GM18505 (cell line): ENCODE data around the gene TMEM80.
"Not testable (repeated sequence)": the region's sequence is repeated elsewhere in the genome, so short reads cannot be mapped to it uniquely, and the experiment has no call there.

Experiments
- ATAC-seq: cut with Tn5 transposase; IDR thresholded peaks from one replicate; pipeline ENCODE4 v1.9.1; 2021; ENCODE audit not compliant: unreplicated experiment
- POLR2A ChIP-seq: IDR thresholded peaks from 4 replicates; pipeline ENCODE4 v1.6.1; 2011; ENCODE audit warnings: borderline replicate concordance; ENCODE audit not compliant: insufficient read depth, insufficient read length; ENCODE audit errors: extremely low read depth

TMEM80 gene

DNA sequence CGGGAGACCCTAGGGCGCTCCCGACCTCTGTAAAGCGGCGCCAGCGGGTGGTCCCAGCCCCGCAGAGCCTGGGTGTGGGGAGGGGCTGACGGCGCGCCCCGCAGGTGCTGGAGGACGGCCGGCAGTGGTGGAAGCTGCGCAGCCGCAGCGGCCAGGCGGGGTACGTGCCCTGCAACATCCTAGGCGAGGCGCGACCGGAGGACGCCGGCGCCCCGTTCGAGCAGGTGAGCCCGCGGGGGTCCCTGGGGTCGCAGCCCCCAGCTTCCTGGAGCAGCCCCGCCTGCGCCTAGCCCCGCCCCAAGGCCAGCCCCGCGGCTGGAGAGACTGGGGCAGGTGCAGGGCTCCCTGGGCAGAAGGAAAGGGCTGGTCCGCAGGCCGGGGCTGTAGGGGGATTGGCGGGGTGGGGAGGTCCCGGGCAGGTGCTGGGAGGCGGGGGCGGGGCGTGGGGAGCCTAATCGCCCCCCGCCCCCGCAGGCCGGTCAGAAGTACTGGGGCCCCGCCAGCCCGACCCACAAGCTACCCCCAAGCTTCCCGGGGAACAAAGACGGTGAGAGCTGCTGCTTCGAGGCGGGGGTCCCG, 30.1 kb downstream of the TMEM80 start:
- no peak for ATAC-seq
- peak; percentile 20 for TF ChIP-seq POLR2A

DNA sequence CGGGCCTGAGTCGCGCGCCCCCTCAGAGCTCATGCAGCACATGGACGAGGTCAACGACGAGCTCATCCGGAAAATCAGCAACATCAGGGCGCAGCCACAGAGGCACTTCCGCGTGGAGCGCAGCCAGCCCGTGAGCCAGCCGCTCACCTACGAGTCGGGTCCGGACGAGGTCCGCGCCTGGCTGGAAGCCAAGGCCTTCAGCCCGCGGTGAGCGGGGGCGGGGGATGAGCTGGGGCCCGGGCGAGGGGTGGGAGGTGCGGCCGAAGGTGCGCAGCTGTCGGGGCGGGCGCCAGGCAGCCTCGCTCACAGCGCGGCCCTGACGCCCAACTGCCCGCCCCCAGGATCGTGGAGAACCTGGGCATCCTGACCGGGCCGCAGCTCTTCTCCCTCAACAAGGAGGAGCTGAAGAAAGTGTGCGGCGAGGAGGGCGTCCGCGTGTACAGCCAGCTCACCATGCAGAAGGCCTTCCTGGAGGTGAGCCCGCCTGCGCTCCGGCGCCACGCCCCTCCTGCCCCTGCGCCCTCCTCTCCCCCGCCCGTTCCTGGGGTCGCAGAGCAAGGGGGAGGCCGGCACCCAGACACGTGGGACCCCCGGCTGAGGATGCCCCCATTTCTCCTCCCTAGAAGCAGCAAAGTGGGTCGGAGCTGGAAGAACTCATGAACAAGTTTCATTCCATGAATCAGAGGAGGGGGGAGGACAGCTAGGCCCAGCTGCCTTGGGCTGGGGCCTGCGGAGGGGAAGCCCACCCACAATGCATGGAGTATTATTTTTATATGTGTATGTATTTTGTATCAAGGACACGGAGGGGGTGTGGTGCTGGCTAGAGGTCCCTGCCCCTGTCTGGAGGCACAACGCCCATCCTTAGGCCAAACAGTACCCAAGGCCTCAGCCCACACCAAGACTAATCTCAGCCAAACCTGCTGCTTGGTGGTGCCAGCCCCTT, 30.9 kb downstream of the TMEM80 start:
- peak; percentile 62 for TF ChIP-seq POLR2A
- no peak for ATAC-seq

DNA sequence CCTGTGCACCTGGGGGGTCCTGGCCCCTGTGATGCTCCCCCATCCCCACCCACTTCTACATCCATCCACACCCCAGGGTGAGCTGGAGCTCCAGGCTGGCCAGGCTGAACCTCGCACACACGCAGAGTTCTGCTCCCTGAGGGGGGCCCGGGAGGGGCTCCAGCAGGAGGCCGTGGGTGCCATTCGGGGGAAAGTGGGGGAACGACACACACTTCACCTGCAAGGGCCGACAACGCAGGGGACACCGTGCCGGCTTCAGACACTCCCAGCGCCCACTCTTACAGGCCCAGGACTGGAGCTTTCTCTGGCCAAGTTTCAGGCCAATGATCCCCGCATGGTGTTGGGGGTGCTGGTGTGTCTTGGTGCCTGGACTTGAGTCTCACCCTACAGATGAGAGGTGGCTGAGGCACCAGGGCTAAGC, 31.7 kb downstream of the TMEM80 start:
- TF ChIP-seq POLR2A: no peak
- no peak for ATAC-seq

DNA sequence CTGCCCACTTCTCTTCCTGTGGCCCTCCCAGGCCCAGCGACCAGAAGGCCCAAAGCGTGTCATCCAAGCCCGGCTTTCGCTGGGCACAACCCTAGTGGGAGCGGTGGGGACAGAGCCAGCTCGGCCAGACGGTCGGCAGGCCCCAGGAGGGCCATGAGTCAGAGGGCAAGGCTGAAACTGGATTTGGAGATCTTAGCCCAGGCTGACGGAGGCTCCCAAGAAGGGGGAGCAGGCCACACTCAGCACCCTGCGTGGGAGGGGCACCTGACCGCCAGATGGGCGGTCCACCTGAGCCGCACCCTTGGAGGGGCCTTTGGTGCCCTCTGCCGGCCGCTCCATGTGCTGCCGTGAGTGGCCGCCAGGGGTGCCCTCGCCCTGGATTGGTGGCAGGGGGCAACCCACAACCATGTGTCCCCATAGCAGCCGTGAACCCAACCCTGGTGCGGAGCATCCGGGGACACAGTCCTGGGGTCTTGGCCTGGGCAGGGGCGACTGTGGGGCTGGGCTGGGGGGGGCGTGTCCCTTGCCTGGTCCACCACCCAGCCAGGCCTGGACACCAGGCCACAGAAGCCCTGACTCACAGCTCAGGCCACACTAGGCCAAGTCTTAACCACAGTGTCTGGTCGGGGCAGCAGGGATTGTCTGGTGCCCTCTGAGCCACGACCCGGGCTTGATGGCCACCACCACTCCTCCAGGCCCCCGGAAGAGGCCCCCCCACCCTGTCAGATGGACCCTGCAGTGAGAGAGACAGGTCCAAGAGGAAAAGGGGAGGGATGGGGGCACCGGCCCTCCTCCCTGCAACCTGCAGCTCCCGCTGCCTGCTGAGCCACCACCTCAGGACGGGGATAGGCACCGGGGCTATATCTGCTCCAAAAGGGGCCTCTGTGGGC, 32.5 kb downstream of the TMEM80 start:
- no peak for TF ChIP-seq POLR2A
- ATAC-seq: peak; percentile 47

DNA sequence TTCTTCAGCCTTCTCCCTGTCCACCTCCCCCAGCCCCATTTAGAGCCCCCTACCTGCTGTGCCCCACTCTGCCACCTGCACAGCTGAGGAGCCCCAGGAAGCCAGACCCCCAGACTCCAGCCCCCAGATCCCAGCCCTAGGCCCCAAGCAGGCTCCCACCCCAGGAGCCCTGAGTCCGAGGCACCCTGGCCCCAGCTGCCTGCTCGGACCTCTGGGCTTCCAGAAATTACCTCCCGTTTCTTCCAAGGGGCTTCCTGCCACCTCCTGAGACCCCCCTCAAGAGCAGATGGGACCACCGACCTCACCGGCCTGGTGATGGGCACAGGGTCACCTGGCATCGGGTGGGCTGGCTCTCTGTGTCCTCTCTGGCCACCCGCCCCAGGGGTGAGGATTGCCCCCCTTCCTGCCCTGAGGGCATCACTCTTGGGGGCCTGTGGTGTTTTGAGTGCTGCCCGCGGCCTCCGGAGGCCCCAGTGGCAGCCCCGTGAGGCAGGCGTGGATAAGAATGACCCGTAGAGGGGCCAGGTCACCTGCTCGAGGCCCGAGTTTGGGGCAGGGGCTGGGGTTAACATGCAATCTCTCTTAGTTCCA, 33.4 kb downstream of the TMEM80 start:
- no peak for TF ChIP-seq POLR2A
- no peak for ATAC-seq

DNA sequence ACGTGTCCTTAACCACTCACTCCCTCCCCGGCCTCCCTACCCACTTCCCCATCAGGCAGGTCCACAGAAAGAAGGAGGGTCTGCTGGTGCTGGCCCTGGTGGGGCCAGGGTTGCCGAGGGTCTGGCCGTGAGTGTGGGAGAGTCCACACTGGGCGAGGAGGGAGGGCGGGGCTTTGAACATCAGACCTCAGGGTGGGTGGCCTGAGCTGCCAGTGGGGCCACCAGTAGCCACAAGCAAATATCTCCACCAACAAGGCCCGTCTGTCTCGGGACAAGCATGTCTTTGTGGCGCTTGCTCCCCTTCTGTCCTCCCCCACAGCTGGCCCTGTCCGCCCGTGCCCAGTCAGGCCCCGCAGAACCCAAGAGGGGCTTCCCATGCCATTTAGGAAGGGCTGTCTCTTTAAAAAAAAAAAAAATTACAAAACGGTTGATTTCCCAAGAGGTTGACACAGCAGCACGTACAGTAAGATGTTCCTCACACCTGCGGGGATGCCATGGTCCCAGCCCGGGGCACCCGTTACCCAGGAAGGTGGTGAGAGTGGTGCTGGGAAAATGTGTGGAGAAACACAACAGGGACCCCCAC, 34.0 kb downstream of the TMEM80 start:
- no peak for TF ChIP-seq POLR2A
- no peak for ATAC-seq

DNA sequence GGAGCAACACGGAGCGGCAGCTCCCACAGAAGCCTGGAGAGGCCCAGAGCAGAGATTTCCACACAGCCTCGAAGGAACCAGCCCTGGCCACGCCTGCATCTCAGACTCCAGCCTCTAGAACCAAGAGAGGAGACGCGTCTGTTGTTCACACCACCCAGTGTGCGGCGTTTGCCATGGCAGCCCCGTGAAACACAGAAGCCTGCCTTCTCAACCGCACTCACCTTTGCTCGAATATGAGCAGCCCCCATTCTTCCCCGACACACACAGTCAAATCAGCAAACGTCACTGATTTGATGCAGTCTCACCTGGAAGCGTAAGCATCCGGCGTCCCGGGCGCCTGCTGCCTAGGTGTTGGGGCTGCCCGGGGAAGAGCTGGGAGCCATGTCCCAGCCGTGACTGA, 37.5 kb downstream of the TMEM80 start:
- no peak for ATAC-seq
- TF ChIP-seq POLR2A: no peak

DNA sequence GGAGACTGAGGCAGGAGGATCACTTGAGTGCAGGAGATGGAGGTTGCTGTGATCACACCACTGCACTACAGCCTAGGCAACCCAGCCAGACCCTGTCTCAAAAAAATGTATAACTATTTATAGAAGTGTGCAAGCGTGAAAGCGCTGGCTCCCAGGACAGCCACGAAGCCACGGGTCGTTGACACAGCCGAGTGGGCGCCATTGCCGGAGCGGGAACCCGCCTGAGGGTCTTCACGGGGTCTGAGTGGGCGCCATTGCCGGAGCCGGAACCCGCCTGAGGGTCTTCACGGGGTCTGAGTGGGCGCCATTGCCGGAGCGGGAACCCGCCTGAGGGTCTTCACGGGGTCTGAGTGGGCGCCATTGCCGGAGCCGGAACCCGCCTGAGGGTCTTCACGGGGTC, 38.9 kb downstream of the TMEM80 start:
- ATAC-seq: not testable (repeated sequence)

DNA sequence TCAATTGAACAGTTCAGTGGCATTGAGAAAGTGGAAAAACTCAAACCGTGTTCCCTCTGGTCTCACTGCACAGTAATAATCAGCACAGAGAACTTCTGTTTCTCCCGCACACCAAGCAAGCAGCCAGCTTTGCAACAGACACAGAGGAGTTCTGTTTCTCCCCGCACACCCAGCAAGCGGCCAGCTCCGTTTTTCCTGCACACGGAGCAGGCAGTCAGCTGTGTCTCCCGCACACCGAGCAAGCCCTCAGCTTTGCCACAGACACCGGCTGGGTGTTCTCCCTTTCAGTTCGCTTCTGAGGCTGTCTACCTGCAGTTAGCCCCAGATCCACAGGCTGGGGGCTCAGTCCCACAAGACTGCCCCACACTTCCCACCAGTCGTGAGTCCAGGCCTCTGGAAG, 41.8 kb downstream of the TMEM80 start:
- TF ChIP-seq POLR2A: no peak
- ATAC-seq: no peak

DNA sequence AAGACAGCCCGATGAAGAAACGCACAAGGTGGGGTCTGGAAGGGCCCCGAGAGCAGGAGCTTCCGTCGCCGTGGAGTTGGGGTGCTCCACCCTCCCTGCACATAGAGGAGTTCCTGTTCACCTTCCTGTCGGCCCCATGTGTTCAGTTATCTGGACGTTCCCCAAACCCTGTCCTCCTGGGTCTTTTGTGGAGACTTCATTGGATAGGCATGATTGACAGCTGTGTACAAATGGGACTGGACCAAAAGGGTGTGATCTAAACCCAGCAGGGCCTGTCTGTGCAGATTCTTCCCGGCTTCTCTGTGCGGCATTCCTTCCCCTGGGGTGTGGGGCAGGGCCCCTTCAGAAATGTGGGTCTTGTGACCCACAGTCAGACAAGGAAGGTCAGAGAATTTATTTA, 42.3 kb downstream of the TMEM80 start:
- ATAC-seq: not testable (repeated sequence)

DNA sequence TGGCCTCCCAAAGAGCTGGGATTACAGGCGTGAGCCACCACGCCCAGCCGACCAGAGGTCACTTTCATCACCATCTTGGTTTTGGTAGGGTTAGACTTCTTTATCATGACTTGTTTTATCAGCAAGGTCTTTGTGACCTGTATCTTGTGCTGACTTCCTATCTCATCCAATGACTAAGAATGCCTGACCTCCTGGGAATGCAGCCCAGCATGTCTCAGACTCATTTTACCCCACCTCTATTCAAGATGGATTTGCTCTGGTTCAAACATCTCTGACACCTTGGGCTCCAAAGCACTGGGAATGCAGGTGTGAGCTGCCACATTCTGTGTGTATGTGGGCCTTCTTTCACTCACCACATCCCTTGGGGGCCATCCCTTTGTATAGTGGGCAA, 46.5 kb downstream of the TMEM80 start:
- no peak for ATAC-seq
- no peak for TF ChIP-seq POLR2A

DNA sequence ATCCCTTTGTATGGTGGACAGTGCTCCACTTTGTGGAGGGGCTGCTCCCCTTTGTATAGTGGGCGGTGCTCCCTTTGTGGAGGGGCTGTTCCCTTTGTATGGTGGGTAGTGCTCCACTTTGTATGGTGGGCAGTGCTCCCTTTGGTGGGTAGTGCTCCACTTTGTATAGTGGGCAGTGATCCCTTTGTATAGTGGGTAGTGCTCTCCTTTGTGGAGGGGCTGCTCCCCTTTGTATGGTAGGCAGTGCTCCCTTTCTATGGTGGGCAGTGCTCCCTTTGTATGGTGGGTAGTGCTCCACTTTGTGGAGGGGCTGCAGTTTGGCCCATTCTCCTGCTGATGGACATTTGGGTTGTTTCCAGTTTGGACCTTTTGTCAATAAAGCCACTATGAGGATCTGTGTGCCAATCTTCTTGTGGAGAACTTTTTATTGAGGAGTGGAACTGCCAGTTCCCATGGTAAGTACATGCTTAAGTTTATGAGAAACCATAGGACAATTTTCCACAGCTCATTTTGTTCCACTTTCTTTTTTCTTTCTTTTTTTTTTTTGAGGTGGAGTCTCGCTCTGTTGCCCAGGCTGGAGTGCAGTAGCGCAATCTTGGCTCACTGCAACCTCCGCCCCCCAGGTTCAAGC, 47.1 kb downstream of the TMEM80 start:
- ATAC-seq: no peak
- TF ChIP-seq POLR2A: no peak

DNA sequence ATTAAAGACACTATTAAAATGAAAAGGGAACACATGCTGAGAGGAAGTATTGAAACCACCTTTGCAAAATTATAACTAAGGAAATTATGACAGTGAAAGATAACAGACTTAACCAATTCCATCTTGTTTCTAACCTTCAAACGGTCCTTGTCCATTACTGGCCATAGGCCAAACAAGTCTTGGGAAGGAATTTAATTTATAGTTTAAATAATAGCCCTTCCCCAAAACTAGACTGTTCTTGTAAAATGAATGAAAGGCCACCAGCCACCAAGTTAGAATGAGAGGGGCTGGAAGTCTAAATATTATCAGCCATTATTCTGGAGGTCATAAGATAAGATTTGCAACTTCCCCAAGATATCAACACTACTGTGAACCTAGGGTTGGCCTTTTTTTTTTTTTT, 49.8 kb downstream of the TMEM80 start:
- no peak for TF ChIP-seq POLR2A
- ATAC-seq: no peak
